Stimulated activated CD8-positive, alpha-beta memory T cell treated with anti-CD3 and anti-CD28 coated beads, Interleukin-7, amount 100 ng/mL, for 24 hours (primary cell): ENCODE results near the gene BST1.
A peak's percentile ranks its signal among the peaks of the same experiment; 100 is the strongest.

Experiments used
- DNase-seq: peaks from one replicate; pipeline ENCODE4 v3.0.0-alpha.2; 2020; ENCODE audit warnings: low read depth

Gene BST1

GRCh38 chr4:15676899-15677298 lies 26.0 kb upstream of the BST1 start:
- no peak for DNase-seq

- DNase-seq, result no peak
These were observed 25.3 kb upstream of the BST1 start for GRCh38 chr4:15677507-15677988.

GRCh38 chr4:15681067-15681371 lies 21.8 kb upstream of the BST1 start:
- no peak for DNase-seq

GRCh38 chr4:15681372-15682241 lies 21.3 kb upstream of the BST1 start, which contains the start of gene FAM200B:
TSS of gene FAM200B (plus strand) at chr4:15681827. CDS start at chr4:15686978, 5,151 bp downstream.
- DNase-seq, result peak; percentile 98

- no peak for DNase-seq
These were observed 20.4 kb upstream of the BST1 start for GRCh38 chr4:15682242-15683142.

GRCh38 chr4:15683143-15683495 lies 19.7 kb upstream of the BST1 start:
- DNase-seq, result no peak

GRCh38 chr4:15684498-15684897 lies 18.4 kb upstream of the BST1 start:
- DNase-seq, result no peak

GRCh38 chr4:15688051-15688450 lies 14.8 kb upstream of the BST1 start:
- no peak for DNase-seq

- DNase-seq, result no peak
These were observed 13.3 kb upstream of the BST1 start for GRCh38 chr4:15689540-15689939.

- no peak for DNase-seq
These were observed 12.7 kb upstream of the BST1 start for GRCh38 chr4:15690020-15690809.

- DNase-seq, result no peak
These were observed 11.3 kb upstream of the BST1 start for GRCh38 chr4:15691346-15692135.

- no peak for DNase-seq
These were observed 10.3 kb upstream of the BST1 start for GRCh38 chr4:15692602-15693001.

- DNase-seq, result no peak
These were observed 8.4 kb upstream of the BST1 start for GRCh38 chr4:15694431-15694830.

GRCh38 chr4:15695240-15695699 lies 7.6 kb upstream of the BST1 start:
- DNase-seq, result no peak

- DNase-seq, result no peak
These were observed 7.1 kb upstream of the BST1 start for GRCh38 chr4:15695729-15696128.

GRCh38 chr4:15696866-15697265 lies 6.0 kb upstream of the BST1 start:
- no peak for DNase-seq

- DNase-seq, result no peak
These were observed 574 bp downstream of the BST1 start for GRCh38 chr4:15703439-15703838.

GRCh38 chr4:15704129-15704528 lies 1.3 kb downstream of the BST1 start:
- no peak for DNase-seq

GRCh38 chr4:15706646-15707362 lies 3.9 kb downstream of the BST1 start:
- no peak for DNase-seq

- DNase-seq, result no peak
These were observed 4.5 kb downstream of the BST1 start for GRCh38 chr4:15707363-15707715.

- DNase-seq, result no peak
These were observed 8.9 kb downstream of the BST1 start for GRCh38 chr4:15711762-15712161.
